HG03378 (cell line): Measurements from ENCODE around the gene RPL41.
"Not testable (repeated sequence)": the region's sequence is repeated elsewhere in the genome, so short reads cannot be mapped to it uniquely, and the experiment has no call there.

Experiments used
- ATAC-seq: cut with Tn5 transposase; IDR thresholded peaks from one replicate; pipeline ENCODE4 v1.9.1; 2021; ENCODE audit warnings: mild to moderate bottlenecking, moderate library complexity; ENCODE audit not compliant: unreplicated experiment

RPL41 gene

DNA sequence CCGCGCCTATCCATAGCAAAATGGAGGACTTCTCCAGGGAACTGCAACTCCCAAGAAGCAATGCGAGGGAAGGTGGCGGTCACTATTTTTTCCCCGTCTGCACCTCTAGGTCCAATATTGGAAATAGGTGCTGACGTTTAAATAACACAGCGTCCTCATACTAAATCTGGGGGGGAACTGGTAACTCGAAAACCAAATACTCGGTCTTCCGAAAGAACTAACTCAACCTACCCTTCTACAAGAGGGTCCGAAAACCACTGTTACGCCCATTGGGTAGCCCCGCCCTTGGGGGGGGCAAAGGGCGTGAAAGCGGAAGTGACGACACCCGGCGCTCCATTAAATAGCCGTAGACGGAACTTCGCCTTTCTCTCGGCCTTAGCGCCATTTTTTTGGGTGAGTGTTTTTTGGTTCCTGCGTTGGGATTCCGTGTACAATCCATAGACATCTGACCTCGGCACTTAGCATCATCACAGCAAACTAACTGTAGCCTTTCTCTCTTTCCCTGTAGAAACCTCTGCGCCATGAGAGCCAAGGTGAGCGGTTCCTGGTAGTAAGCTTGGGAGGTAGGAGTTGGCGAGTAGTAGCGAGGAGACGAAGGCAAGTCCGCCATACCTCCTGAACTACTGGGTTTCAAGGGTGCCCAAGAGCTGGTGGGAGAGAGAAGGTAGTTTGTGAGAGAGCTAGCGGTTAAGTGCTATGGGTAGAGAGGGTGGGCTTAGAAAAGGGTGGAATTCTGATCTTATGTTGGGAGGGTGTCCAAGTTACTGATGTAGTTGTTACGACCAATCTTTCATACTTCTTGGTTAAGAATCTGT, at the start of gene RPL41:
Gene RPL41 (plus strand): TSS at position 367 of the 815 bp plus-strand sequence.
- ATAC-seq, result peak; percentile 48

DNA sequence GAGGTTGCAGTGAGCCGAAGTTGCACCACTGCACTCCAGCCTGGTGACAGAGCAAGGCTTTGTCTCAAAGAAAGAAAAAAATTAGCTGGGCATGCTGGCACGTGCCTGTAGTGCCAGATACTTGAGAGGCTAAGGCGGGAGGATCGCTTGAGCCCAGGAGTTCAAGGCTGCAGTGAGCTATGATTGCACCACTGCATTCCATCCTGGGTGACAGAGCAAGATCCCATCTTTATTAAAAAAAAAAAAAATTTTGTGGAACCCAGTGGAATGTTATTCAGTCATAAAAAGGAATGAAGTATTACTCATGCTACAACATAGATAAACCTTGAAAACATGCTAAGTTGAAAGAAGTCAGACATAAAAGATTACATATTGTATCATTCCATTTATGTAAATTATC, 44.8 kb upstream of the RPL41 start:
- ATAC-seq, result no peak

DNA sequence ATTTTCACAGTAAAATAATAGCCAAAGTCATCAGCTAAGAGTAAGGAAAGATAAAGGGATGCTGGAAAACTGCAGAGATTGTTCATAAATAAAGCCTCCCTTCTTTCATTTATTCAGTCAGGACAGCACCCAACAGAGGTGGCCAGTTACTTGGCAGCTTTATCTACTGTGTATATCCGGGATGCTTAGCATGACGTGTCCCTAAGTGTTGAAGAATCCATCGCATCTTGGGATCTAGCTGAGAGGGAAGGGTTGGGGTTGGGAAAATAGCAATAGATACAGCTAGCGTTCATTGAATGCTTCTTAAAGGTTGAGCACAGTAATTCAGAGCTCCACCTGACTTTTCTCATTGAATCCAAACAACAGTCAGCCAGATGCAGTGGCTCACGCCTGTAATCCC, 42.0 kb upstream of the RPL41 start:
- ATAC-seq, result no peak

DNA sequence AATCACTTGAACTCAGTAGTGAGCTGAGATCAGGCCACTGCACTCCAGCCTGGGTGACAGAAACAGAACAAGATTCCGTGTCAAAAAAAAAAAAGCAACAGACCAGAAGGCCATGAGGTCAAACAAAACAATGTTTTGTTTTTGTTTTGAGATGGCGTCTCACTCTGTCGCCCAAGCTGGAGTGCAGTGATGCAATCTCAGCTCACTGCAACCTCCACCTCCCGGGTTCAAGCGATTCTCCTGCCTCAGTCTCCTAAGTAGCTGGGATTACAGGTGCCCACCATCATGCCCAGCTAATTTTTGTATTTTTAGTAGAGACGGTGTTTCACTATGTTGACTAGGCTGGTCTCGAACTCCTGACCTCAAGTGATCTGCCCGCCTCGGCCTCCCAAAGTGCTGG, 38.5 kb upstream of the RPL41 start:
- not testable (repeated sequence) for ATAC-seq

DNA sequence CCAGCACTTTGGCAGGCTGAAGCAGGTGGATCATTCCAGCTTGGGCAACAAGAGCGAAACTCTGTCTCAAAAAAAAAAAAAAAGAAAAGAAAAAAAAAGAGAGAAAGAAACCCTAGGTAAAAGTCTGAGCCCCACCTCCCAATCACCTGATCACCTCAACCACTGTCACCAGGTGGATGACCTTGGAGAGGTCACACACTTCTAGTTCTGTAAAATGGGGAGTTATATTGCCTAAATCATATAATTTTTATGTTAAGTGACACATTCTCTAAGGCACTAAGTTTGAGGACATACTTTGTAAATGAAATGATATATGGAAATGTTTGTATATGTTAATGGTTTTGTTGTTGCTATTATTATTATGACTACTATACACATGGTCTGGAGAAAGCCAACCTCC, 38.0 kb upstream of the RPL41 start:
- no peak for ATAC-seq

DNA sequence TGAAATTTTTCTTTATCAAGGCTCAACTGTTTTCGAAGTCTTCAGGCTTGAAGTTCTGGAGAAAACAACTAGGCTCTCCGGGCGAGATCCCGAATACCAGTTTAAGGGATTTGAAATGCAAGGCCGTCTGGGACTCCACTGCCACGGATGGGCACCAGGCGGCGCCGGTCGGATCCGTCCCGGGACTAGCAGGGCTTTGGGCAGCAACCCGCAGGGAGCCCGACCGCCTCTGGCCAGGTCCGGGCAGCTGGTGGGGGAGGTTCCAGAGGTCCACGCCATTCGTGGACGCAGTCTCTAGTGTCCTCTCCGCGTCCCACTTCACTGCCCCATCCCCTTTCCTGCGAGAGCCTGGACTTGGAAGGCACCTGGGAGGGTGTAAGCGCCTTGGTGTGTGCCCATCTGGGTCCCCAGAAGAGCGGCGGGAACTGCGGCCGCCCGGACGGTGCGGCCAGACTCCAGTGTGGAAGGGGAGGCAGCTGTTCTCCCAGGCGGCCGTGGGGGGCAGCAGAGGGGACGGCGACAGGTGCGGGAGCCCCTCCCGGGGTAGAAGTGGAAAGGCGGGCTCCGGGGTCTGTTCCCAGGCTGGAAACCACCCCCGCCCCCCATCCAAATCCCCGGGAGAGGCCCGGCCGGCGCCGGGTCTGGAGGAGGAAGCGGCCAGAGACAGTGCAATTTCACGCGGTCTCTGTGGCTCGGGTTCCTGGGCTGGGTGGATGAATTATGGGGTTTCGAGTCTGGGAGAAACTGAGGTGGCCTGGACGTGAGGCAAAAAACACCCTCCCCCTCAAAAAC, 37.3 kb upstream of the RPL41 start:
- ATAC-seq, result no peak

DNA sequence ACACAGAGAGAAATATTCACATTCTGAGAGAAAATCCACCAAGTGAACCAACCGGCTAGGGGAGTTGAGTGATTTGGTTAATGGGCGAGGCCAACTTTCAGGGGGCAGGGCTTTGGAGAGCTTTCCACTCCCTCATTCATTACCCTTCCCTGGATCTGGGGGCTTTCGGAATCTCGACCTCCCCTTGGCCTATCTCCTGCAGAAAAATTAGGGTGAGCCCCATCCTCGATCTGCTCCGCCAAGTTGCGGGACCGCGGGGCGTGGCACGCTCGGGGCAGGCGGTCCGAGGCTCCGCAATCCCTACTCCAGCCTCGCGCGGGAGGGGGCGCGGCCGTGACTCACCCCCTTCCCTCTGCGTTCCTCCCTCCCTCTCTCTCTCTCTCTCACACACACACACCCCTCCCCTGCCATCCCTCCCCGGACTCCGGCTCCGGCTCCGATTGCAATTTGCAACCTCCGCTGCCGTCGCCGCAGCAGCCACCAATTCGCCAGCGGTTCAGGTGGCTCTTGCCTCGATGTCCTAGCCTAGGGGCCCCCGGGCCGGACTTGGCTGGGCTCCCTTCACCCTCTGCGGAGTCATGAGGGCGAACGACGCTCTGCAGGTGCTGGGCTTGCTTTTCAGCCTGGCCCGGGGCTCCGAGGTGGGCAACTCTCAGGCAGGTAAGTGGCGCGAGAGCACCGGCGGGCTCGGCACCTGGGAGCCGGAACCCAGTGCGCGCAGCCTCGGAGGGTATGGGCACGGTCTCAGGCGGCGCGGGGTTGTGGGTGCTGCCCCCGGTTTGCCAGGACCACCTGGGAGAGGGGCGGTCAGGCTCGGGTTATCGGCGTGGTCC, 36.5 kb upstream of the RPL41 start, which contains the start of gene ERBB3:
Gene ERBB3 (plus strand): TSS at position 443 of the 833 bp plus-strand sequence. CDS start 136 bp downstream, at position 579.
- ATAC-seq, result no peak

DNA sequence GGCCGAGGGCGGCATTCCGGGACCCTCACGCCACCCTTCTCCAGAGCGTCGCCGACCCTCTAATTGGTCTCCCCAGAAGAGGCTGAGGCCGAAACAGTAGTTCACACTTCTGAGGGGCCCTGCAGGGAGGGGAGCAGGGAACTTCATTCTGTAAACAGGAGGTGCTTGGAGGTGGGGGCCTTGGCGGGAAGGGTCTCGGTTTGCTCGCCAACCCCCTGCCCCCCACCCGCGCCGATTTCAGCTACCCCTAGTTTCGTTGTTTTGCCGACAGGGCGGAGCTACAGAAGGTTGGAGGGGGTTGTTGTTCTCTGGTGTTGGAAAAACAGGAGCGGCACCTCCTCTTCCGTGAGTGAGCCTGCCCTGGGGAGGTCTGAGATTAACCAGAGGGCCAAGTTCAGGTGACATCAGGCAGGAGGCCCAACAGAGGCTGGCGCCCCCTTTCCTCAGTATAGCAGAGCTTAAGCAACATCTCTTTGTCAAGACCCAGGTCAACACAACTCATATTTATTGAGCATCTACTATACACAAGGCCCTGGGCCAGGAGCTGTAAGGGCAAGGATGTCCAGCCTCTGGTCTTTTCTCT, 35.8 kb upstream of the RPL41 start:
- no peak for ATAC-seq

DNA sequence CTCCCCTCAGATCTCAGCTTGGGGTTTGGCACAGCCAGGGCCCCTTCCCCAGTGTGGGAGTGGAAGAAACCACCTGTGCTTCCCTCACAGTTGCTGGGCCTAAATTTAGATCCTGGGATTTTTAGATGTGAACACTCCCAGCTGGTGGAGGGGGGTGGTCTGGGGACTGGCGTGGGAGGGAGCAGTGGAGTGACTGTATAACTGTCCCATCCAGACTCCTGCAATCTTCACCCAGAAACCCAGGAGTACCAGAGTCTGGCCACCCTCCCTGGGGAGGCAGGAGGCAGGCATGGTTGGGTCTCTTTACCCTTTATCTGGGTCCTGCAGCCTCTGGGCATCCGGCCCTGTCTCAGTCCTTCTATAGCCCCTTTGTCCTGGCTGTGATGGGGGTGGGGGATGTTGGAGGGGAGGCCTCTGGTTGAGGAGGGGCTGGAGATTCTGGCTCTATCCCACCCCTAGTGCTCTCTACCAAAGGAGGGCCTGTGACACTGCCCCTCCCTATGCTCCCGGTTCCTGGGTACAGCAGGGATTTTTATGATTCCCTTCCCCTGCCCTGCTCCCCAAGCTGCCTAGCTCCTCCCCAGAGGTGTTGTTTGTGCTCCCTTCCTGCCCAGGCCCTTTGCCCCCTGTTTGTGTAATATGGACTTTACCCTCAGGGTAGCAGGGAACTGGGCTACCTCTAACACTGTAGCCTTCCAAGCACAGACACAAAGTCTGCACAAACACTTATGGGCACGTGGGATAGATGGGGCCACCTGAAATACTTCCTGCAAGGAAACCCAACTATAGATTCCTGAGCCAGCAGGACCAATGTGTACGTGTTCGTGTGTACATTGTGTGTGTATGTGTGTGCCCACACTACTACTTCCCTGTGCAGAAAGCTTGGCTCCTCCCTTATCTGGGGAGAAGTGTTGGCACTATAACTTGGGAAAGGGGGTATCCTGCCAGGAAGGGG, 34.8 kb upstream of the RPL41 start:
- ATAC-seq, result no peak

DNA sequence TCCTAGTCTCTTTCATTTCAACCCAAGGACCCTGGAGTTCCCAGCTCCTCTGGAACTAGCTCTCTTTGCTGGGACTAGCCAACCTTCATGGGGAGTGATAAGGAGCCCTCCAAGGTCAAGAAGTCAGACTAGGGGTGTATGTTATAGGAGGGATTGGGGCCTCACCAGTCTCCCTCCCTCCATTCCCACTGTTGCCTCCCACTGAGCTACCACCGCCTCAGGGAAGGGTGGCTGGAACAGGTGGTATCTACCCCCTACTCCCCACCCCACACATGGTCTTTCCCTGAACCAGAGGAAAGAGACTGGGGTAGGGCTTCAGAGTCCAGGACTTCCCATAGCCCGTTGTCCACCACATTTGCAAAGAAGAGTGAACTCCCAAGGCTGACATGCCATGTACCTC, 34.1 kb upstream of the RPL41 start:
- ATAC-seq, result no peak

DNA sequence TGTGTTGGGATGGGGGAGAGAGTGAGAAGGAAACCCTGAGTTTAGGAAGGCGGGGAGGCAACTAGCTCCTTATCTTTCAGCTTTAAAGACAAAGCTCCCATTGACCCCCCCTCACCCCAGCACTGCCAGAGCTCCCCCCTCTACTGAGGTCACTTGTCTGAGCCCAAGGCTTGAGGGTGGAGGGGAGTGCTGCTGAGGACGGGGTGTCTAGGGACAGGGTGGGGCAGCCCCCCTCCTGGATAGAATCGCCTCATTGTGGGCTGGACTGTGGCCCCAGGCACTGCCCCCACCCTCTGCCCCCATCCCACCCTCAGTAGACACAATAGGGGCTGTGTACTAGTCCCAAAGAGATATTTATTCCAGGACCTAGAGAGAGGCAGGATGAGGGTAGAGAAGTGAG, 33.5 kb upstream of the RPL41 start:
- ATAC-seq, result no peak

DNA sequence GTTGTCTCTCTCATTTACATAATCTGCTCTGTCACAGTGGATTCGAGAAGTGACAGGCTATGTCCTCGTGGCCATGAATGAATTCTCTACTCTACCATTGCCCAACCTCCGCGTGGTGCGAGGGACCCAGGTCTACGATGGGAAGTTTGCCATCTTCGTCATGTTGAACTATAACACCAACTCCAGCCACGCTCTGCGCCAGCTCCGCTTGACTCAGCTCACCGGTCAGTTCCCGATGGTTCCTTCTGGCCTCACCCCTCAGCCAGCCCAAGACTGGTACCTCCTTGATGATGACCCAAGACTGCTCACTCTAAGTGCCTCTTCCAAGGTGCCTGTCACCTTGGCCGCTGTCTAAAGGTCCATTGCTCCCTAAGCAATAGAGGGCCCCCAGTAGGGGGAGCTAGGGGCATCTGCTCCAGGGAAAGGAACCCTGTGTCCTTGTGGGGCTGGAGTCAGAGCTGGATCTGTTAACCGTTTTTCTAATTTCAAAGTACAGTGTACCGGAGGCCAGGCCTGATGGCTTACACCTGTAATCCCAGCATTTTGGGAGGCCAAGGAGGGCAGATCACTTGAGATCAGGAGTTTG, 31.4 kb upstream of the RPL41 start:
- no peak for ATAC-seq

DNA sequence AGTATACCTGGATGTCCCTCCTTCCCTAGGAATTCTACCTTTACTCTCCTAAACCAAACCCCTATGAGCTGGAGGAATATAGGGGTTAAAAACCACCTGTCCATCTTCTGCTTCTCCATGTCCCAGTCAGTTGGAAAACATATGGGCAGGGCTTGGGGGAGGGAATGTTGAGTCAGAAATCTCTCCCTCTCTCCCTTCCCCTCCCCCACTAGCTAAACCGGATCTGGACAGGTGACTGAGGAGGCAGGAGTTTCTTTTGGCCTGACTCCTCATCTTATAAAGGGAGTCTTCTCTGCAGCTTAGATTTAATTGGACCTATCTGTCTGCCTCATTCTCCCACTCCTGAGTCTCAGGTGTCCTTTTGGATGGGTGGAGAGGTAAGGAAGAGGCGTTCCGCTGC, 30.3 kb upstream of the RPL41 start:
- ATAC-seq, result no peak

DNA sequence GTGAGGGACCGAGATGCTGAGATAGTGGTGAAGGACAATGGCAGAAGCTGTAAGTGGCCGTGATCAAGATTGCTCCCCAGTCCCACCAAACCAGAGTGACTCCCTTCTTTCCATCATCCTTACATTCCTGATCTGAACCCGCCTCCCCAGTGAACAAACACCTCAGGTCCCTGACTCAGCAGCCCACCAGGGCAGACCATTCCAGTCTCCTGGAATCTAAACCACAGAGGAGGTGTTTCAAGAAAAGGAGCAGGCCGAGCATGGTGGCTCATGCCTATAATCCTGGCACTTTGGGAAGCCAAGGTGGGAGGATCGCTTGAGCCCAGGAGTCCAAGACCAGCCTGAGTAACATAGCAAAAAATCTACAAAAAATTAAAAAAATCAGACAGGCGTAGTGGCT, 29.8 kb upstream of the RPL41 start:
- no peak for ATAC-seq

DNA sequence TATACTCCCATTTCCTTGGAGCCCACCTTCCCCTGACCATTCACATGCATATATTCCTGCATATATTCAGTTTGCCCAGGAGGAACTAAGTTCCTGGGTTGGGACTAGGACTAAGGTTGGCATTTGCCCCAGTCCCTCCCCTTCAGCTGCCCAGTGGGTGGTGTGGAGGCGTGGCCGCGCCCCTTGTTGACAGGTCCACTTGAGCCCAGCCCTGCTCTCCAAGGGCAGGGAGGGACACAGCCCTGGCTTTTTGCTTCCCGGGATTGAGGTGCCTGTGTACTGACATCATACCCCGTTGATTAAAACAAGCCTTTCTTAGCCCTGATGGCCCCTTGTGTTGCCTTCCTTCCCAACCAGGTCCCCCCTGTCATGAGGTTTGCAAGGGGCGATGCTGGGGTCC, 29.2 kb upstream of the RPL41 start:
- ATAC-seq, result no peak

DNA sequence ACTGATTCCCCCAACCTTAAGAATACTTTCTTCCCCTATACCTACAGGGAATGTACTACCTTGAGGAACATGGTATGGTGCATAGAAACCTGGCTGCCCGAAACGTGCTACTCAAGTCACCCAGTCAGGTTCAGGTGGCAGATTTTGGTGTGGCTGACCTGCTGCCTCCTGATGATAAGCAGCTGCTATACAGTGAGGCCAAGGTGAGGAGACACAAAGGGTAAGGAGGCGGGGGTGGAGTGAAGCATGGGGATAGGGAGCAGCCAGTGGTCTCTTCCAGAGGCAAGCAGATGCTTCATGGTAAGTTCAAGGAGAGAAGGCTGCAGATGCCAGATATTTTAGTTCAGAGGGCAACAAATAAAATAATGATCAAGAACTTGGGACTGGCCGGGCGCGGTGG, 18.7 kb upstream of the RPL41 start:
- no peak for ATAC-seq

DNA sequence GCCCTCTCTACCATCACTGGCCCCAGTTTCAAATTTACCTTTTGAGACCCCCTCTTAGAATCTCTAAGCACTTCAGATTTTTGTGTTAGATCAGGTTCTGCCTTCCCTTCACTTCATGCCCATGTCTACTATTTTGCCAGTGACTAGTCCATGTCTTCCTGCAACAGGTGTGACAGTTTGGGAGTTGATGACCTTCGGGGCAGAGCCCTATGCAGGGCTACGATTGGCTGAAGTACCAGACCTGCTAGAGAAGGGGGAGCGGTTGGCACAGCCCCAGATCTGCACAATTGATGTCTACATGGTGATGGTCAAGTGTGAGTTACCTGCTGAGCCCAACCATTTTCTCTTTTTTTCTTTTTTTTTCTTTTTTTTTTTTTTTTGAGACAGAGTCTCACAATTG, 17.8 kb upstream of the RPL41 start:
- ATAC-seq, result no peak

DNA sequence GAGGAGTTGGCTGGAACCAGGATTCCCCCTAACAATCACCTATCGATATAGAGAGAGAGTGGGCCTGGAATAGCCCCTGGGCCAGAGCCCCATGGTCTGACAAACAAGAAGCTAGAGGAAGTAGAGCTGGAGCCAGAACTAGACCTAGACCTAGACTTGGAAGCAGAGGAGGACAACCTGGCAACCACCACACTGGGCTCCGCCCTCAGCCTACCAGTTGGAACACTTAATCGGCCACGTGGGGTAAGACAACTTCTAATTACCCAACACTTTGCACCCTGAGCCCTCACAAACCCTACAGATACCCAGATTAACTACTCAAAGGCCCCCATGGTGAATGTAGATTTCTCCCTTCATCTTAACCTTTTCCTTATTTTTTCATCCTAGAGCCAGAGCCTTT, 16.6 kb upstream of the RPL41 start:
- no peak for ATAC-seq

DNA sequence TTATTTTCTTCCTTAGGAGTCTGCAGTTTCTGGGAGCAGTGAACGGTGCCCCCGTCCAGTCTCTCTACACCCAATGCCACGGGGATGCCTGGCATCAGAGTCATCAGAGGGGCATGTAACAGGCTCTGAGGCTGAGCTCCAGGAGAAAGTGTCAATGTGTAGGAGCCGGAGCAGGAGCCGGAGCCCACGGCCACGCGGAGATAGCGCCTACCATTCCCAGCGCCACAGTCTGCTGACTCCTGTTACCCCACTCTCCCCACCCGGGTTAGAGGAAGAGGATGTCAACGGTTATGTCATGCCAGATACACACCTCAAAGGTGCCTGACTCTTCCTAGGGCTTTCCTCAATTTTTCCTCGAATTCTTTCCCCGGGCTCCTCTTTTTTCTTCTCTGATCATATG, 15.4 kb upstream of the RPL41 start:
- no peak for ATAC-seq
